OCI-LY3 (cell line): ENCODE measurements around the gene ATRAID.

Source experiments
- H2AFZ ChIP-seq: fragments of 200-600, 300-600 bp; shearing (Covaris generic); 2 replicates; pipeline ENCODE4 v1.6.0; 2014; ENCODE audit warnings: antibody characterized with exemption, low read depth, low read length
- H3K27ac ChIP-seq: fragments of 200-600, 300-600 bp; sonication (generic); 2 replicates; pipeline ENCODE4 v1.5.1; 2014; ENCODE audit warnings: mild to moderate bottlenecking, low read length, moderate library complexity, mixed read lengths
- H3K27me3 ChIP-seq: fragments of 200-600, 300-600 bp; sonication (generic); 2 replicates; pipeline ENCODE4 v1.6.1; 2014; ENCODE audit warnings: low read depth, low read length, mixed read lengths
- H3K36me3 ChIP-seq: fragments of 200-600, 300-600 bp; sonication (generic); replicated peaks from 2 replicates; pipeline ENCODE3; 2014; ENCODE audit warnings: low read depth, low read length, mixed read lengths
- H3K4me1 ChIP-seq: fragments of 300-600, 200-600 bp; sonication (generic); 2 replicates; pipeline ENCODE4 v1.6.1; 2014; ENCODE audit warnings: low read length, mixed read lengths
- H3K4me2 ChIP-seq: fragments of 200-600, 300-600 bp; sonication (generic); 2 replicates; pipeline ENCODE4 v1.6.1; 2014; ENCODE audit warnings: low read length, mixed read lengths
- H3K4me3 ChIP-seq: fragments of 300-600, 200-600 bp; sonication (generic); 2 replicates; pipeline ENCODE4 v1.5.1; 2014; ENCODE audit warnings: antibody characterized with exemption, mild to moderate bottlenecking, low read length, moderate library complexity
- H3K79me2 ChIP-seq: fragments of 300-600, 200-600 bp; shearing (Covaris generic); 2 replicates; pipeline ENCODE4 v1.6.1; 2014; ENCODE audit warnings: mild to moderate bottlenecking, low read length, mixed read lengths
- H3K9ac ChIP-seq: fragments of 300-600, 200-600 bp; shearing (Covaris generic); 2 replicates; pipeline ENCODE4 v1.6.0; 2014; ENCODE audit warnings: mild to moderate bottlenecking, low read length, moderate library complexity
- H3K9me3 ChIP-seq: fragments of 200-600, 300-600 bp; shearing (Covaris generic); 2 replicates; pipeline ENCODE4 v1.6.1; 2014; ENCODE audit warnings: low read length, mixed read lengths; ENCODE audit not compliant: insufficient read depth
- H4K20me1 ChIP-seq: fragments of 200-600, 300-600 bp; sonication (generic); 2 replicates; pipeline ENCODE4 v1.6.1; 2016; ENCODE audit warnings: low read length, mixed read lengths; ENCODE audit not compliant: insufficient read depth
- CTCF ChIP-seq: fragments of 200-600, 300-600 bp; sonication (generic); IDR thresholded peaks from 2 replicates; pipeline ENCODE4 v1.5.1; 2014; ENCODE audit warnings: antibody characterized with exemption, low read length, low read depth
- EZH2phosphoT487 ChIP-seq: fragments of 200-600 bp; shearing (Covaris generic); IDR thresholded peaks from 2 replicates; pipeline ENCODE4 v1.6.1; 2018; ENCODE audit warnings: antibody characterized with exemption, mixed run types, low read depth

ATRAID gene

DNA sequence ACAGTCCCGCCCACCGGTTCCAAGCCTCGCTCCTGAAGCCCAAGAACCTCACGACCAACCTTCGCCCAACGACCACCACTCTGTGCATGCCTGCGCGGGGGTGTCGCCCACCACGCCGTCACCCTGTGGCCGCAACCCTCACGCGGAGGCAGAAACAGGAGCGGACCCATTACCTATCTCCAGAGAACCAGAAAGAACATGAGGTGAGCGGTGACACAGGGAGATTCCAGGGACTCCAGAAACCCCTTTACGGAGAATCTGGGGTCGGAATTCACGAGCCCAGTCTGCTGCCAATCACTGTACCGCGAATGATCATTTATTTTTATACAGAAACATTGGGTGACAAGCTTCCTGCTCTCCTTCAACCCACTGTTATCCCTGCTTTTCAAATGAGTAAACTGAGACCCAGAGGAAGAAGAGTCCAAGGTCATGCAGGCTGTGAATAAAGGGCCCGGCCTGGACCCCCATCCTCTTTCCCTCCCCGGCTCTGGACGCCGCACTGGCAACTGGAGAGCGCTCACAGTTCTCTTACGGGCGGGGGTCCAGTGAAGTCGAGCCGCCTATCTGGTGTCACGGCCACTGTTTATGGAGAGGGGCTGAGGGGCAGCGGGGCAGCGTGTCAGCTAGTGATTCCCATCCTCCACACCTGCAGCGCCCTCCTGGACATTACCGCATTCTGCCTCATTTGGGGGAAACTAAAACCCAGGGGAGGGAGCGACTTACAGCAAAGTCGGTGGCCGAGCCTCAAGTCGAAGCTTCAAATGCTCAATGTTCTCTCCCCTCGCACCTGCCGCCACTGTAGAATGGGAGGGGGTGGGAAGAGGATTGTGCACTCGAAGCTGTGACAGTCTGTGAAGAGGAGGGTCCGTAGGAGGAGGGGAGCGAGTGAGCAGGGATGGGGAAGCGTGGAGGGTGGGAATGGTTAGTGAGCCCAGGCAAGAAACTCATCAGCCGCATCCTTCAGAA is 51.7 kb downstream of the ATRAID start:
- no peak for TF ChIP-seq EZH2phosphoT487
- TF ChIP-seq CTCF = no peak

GRCh38 chr2:27264253-27264752 is 52.5 kb downstream of the ATRAID start:
- no peak overlapping the region for H3K4me2 ChIP-seq

More for the DNA sequence above, 51.7 kb downstream of the ATRAID start:
- peak overlapping the region; percentile 39; the same call in 1 of the 2 replicates for H2AFZ ChIP-seq
- peak overlapping the region; percentile 81 for H3K4me3 ChIP-seq
- H3K4me1 ChIP-seq = no peaks in the 10 kb centered on the region
- H3K4me2 ChIP-seq = peak overlapping the region; percentile 82
- H3K27ac ChIP-seq = no peak overlapping the region
- H3K36me3 ChIP-seq = no peaks in the 10 kb centered on the region
- H3K27me3 ChIP-seq = peaks cover 35% of the 10 kb centered on the region
- H3K9ac ChIP-seq = peak overlapping the region; percentile 34; the same call in 1 of the 2 replicates
- H3K9me3 ChIP-seq = no peaks in the 10 kb centered on the region
- no peaks in the 10 kb centered on the region for H4K20me1 ChIP-seq
- no peaks in the 10 kb centered on the region for H3K79me2 ChIP-seq

GRCh38 chr2:27264753-27265535 is 53.1 kb downstream of the ATRAID start:
- peak; percentile 14; the same call in 1 of the 2 replicates for TF ChIP-seq CTCF
- TF ChIP-seq EZH2phosphoT487 = no peak
- Histone ChIP-seq H3K27me3 (peaks cover 44% of the 10 kb centered on the region), H3K4me2 (no peak overlapping the region), H3K9me3 (no peaks in the 10 kb centered on the region), H3K4me1 (no peaks in the 10 kb centered on the region), H3K27ac (no peak overlapping the region), H3K9ac (no peak overlapping the region), H2AFZ (no peak overlapping the region), H3K36me3 (no peaks in the 10 kb centered on the region), H3K4me3 (no peak overlapping the region), H4K20me1 (no peaks in the 10 kb centered on the region), H3K79me2 (no peaks in the 10 kb centered on the region)

More at GRCh38 chr2:27264253-27264752, 52.5 kb downstream of the ATRAID start:
- Histone ChIP-seq H3K9me3 (no peaks in the 10 kb centered on the region), H4K20me1 (no peaks in the 10 kb centered on the region), H3K4me3 (no peak overlapping the region), H3K27ac (no peak overlapping the region), H3K79me2 (no peaks in the 10 kb centered on the region), H3K27me3 (peaks cover 38% of the 10 kb centered on the region), H3K4me1 (no peaks in the 10 kb centered on the region), H3K36me3 (no peaks in the 10 kb centered on the region), H3K9ac (no peak overlapping the region), H2AFZ (no peak overlapping the region)
- TF ChIP-seq CTCF = no peak
- TF ChIP-seq EZH2phosphoT487 = no peak

DNA sequence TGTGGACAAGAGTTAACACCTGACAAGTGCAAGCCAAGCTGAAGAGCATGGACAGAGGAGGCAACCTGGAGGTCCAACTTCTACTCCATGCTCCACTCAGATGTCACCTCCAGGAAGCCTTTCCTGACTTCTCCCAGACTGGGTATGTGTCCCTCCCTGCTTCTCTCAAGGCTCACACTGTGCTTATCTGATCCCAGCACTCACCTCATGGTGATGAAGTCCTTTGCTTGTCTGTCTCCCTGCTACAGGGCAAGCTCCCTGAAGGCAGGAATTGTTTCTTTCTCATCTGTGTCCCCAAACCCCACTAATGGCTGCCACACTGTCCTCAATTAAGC is 53.7 kb downstream of the ATRAID start:
- Histone ChIP-seq H2AFZ (no peak overlapping the region), H3K4me2 (no peak overlapping the region), H3K36me3 (no peaks in the 10 kb centered on the region), H3K79me2 (no peaks in the 10 kb centered on the region), H3K9me3 (no peaks in the 10 kb centered on the region), H3K27me3 (peaks cover 45% of the 10 kb centered on the region), H4K20me1 (no peaks in the 10 kb centered on the region), H3K9ac (no peak overlapping the region), H3K27ac (no peak overlapping the region), H3K4me3 (no peak overlapping the region), H3K4me1 (peaks cover under 1% of the 10 kb centered on the region; the same call in 1 of the 2 replicates)
- no peak for TF ChIP-seq CTCF
- TF ChIP-seq EZH2phosphoT487 = no peak
